Osteocyte (in vitro differentiated cells): Measurements from ENCODE around the gene ERG28. TPM values are rescaled to one million over a fixed set of nuclear protein-coding genes. Genes with fewer than 3 reads are reported as not detected.

ENCODE experiments used
- DNase-seq: peaks from one replicate; pipeline ENCODE4 v3.0.0; 2021; ENCODE audit warnings: mixed read lengths; ENCODE audit not compliant: unreplicated experiment; ENCODE audit errors: extremely low spot score
- H3K27ac Mint-ChIP-seq: one replicate; pipeline ENCODE4 v1.8.0; 2021; ENCODE audit warnings: mild to moderate bottlenecking, mixed read lengths; ENCODE audit not compliant: unreplicated experiment
- H3K27me3 Mint-ChIP-seq: one replicate; pipeline ENCODE4 v1.8.0; 2021; ENCODE audit warnings: mixed read lengths; ENCODE audit not compliant: unreplicated experiment
- H3K36me3 Mint-ChIP-seq: one replicate; pipeline ENCODE4 v1.8.0; 2021; ENCODE audit warnings: mixed read lengths; ENCODE audit not compliant: unreplicated experiment
- H3K4me1 Mint-ChIP-seq: one replicate; pipeline ENCODE4 v1.8.0; 2021; ENCODE audit warnings: mixed read lengths; ENCODE audit not compliant: unreplicated experiment
- H3K4me3 Mint-ChIP-seq: one replicate; pipeline ENCODE4 v1.8.0; 2021; ENCODE audit warnings: mild to moderate bottlenecking, moderate library complexity, mixed read lengths; ENCODE audit not compliant: unreplicated experiment
- H3K9me3 Mint-ChIP-seq: one replicate; pipeline ENCODE4 v1.8.0; 2021; ENCODE audit warnings: mixed read lengths; ENCODE audit not compliant: unreplicated experiment
- long read RNA-seq: library from polyadenylated mRNA; unstranded; transcript quantifications from one replicate; pipeline ENCODE4 v2.0.0, GENCODE V29; 2021
- total RNA-seq: library from RNA; stranded (reverse); gene quantifications from 2 replicates; pipeline ENCODE4 v1.2.1, GENCODE V29; 2021
- TF ChIP-seq, protein P1 (sequence below): fragments of 200-600 bp; sonication (generic); IDR thresholded peaks from 2 replicates; pipeline ENCODE4 v1.5.0; 2021; ENCODE audit warnings: antibody characterized with exemption, mild to moderate bottlenecking, moderate library complexity

Gene ERG28, protein sequence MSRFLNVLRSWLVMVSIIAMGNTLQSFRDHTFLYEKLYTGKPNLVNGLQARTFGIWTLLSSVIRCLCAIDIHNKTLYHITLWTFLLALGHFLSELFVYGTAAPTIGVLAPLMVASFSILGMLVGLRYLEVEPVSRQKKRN
- total RNA-seq, result 19.1 and 19.6 TPM in 2 replicates
- long read RNA-seq, transcript ERG28-201 (5 exons, 2,633 nt), result major isoform, 82 of 92 reads
- long read RNA-seq, partial matches to known transcripts, result 3 of 92 reads
- long read RNA-seq, other reads (novel, unspliced or antisense), result 7 of 92 reads

DNA sequence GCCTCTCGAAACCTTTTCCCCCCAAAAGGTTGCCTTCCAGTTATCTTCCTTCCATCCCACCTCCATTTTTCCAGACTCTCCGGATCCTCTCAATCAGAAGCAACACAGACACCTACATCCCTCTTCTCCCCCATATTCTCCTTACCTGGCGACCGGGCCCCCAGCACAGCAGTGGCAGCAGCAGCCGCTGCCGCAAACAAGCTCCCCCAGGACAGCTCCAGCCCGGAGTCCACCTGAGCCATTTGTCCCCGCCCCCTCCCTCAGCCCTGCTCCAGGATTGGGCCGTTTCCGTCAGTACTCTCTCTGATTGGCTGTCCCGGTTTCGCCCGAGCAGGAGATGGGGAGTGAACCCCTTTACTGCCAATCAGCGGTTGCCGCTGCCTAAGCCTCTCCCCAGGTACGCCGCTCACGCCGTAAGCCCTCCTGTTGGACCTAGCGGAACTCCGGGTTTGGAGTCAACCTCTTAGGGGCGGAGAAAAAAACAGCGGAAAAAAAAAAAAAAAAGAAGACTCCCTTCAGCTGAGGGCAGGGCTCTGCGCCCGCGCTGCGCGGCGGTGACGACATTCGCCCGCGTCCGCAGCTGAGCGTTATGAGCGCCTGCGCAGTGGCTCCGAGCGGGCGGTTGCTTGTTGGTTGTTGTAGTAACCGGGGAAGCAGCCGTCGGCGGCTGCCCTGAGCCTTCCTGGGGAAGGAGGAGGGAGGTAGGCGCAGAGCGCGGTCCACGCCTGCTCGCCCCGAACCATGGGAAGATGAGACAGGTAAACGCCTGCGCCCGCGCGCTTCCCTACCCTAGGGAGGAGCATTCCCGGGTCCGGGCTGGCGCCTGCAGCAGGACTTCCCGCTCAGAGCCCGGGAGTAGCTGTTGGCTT, at the start of gene ERG28, which contains the start of gene TTLL5:
ERG28 (minus strand) TSS at position 247 of the 869 bp plus-strand sequence. CDS start 3,374 bp downstream, outside the sequence.
TTLL5 (plus strand) TSS at position 617 of the 869 bp plus-strand sequence. CDS start 1,904 bp downstream, outside the sequence.
- Mint-ChIP-seq H3K27me3 (no peaks in the 10 kb centered on the region), H3K9me3 (no peaks in the 10 kb centered on the region), H3K27ac (peak within 1 kb of the TSS; percentile 91), H3K4me1 (peaks cover 21% of the 10 kb centered on the region), H3K4me3 (peak within 1 kb of the TSS; percentile 96), H3K36me3 (peaks cover 9% of the 10 kb centered on the region)
- peak; percentile 98 for DNase-seq
- TF ChIP-seq, protein P1, sequence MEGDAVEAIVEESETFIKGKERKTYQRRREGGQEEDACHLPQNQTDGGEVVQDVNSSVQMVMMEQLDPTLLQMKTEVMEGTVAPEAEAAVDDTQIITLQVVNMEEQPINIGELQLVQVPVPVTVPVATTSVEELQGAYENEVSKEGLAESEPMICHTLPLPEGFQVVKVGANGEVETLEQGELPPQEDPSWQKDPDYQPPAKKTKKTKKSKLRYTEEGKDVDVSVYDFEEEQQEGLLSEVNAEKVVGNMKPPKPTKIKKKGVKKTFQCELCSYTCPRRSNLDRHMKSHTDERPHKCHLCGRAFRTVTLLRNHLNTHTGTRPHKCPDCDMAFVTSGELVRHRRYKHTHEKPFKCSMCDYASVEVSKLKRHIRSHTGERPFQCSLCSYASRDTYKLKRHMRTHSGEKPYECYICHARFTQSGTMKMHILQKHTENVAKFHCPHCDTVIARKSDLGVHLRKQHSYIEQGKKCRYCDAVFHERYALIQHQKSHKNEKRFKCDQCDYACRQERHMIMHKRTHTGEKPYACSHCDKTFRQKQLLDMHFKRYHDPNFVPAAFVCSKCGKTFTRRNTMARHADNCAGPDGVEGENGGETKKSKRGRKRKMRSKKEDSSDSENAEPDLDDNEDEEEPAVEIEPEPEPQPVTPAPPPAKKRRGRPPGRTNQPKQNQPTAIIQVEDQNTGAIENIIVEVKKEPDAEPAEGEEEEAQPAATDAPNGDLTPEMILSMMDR, result no peak

DNA sequence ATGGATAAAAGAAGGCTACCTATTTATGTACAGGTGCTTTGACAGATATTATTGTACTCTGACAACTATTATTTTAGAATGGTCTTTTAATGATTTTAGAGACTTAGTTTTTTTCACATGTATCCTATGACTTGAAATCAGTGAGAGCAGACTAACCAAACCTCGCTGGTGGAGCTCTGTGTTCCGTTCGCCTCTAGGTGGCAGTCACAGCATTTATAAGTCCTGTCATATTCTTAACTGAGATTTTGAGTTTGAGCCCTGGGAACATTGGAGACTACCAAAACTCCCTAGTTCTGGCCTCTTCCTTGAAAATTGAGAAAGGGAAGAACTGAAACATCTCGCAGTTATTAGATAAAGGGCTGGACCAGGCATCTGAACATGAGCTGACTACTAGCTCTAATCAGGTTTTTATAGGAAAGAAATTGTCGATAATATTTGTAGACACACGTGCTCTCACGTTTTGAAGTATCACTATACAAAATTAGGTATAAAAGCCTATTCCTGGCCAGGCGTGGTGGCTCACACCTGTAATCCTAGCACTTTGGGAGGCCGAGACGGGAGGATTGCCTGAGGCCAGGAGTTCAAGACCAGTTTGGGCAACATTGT, 48.6 kb upstream of the ERG28 start:
- Mint-ChIP-seq H3K27ac (no peak overlapping the region), H3K4me1 (peaks cover 22% of the 10 kb centered on the region), H3K36me3 (peaks cover 3% of the 10 kb centered on the region), H3K9me3 (no peaks in the 10 kb centered on the region), H3K4me3 (no peak overlapping the region), H3K27me3 (no peaks in the 10 kb centered on the region)
- DNase-seq, result peak; percentile 86
- TF ChIP-seq, protein P1, result peak; percentile 88

DNA sequence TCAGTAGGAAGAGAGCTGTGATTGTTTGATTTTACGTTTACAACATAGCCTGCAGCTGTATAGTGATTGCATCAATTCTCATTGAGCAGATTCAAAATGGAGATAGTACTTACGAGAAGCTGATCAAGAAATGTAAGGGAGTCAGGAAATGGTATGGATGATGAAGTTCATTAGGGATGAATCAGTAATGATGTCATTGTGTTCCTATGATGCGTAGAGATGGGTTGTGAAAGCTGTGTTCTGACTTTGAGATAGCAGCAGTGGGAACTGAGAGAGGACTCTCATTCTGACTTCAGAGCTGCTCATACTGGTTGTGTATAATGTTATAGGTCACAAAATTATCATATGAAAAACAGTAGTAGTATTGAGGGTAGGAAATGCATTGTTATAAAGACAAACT, 44.3 kb upstream of the ERG28 start:
- Mint-ChIP-seq H3K27me3 (no peaks in the 10 kb centered on the region), H3K27ac (no peak overlapping the region)

DNA sequence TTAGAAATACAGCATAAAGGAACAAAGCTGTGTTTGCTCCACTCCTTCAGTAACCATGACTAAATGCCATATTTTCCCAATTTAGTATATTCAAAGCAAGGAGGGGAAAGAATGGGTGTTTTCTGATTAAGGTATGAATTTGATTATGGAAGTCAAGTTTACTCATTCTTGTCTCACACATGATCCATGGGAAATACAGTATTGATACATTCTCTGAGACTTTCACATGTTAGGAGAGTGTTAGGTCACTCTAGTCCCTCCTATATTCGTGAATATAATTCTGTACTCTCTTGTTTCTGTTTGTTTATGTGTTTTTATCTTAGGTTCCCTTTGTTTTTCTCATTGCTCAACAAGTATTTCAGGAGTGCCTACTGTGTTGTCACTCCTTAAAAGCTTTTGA, 42.8 kb upstream of the ERG28 start:
- no peak overlapping the region for H3K4me3 Mint-ChIP-seq
- TF ChIP-seq, protein P1, result no peak
- H3K9me3 Mint-ChIP-seq, result no peaks in the 10 kb centered on the region
- no peak overlapping the region for H3K27ac Mint-ChIP-seq
- H3K4me1 Mint-ChIP-seq, result no peaks in the 10 kb centered on the region
- no peak for DNase-seq
- H3K36me3 Mint-ChIP-seq, result peaks cover 26% of the 10 kb centered on the region
- H3K27me3 Mint-ChIP-seq, result no peaks in the 10 kb centered on the region

More for the DNA sequence above, 44.3 kb upstream of the ERG28 start:
- Mint-ChIP-seq H3K9me3 (no peaks in the 10 kb centered on the region), H3K4me1 (peaks cover 3% of the 10 kb centered on the region), H3K36me3 (peaks cover 17% of the 10 kb centered on the region), H3K4me3 (no peak overlapping the region)
- TF ChIP-seq, protein P1, result no peak
- DNase-seq, result no peak
